Naive thymus-derived CD8-positive, alpha-beta T cell (primary cell): ENCODE data around the gene RIPOR2. TPM values are rescaled to one million over a fixed set of nuclear protein-coding genes. Genes with fewer than 3 reads are reported as not detected.
A peak's percentile ranks its signal among the peaks of the same experiment; 100 is the strongest.

Experiments
- ATAC-seq, 2 donors: fragments of 150-1000 bp; cut with Tn5 transposase in 1 of 2; sonication (Bioruptor Pico), chemical (Tn5 transposase) in 1 of 2; 1 replicate in 1 of 2; 2 replicates in 1 of 2; pipeline ENCODE4 v1.10.0; 2021; ENCODE audit warnings: mild to moderate bottlenecking in 2 of 2, moderate library complexity in 2 of 2
- POLR2A ChIA-PET: fragments of 350-600 bp; sonication (Branson Sonifier 250); formaldehyde crosslinking; loops from one replicate; lab custom pipeline; 2021; ENCODE audit warnings: antibody characterized with exemption; lab: Charles Lee
- DNase-seq, 10 donors: peaks; one replicate each; pipeline versions ENCODE4 v3.0.0 to v3.0.0-alpha.2; 2020 to 2022
- H3K27ac Mint-ChIP-seq, 10 donors: one replicate each; pipeline ENCODE4 v1.8.0; 2020 to 2022; ENCODE audit warnings: mild to moderate bottlenecking in 10 of 10, mixed read lengths in 10 of 10, moderate library complexity in 4 of 10, inconsistent platforms in 1 of 10
- H3K27me3 Mint-ChIP-seq, 5 donors: one replicate each; pipeline ENCODE4 v1.8.0; 2021 to 2022; ENCODE audit warnings: mixed read lengths in 5 of 5
- H3K36me3 Mint-ChIP-seq, 3 donors: one replicate each; pipeline ENCODE4 v1.8.0; 2020 to 2022; ENCODE audit warnings: mixed read lengths in 3 of 3, mild to moderate bottlenecking in 2 of 3, inconsistent platforms in 1 of 3
- H3K4me1 Mint-ChIP-seq, 4 donors: one replicate each; pipeline ENCODE4 v1.8.0; 2021 to 2022; ENCODE audit warnings: mixed read lengths in 4 of 4
- H3K4me3 Mint-ChIP-seq, 10 donors: one replicate each; pipeline ENCODE4 v1.8.0; 2020 to 2022; ENCODE audit warnings: mild to moderate bottlenecking in 10 of 10, mixed read lengths in 10 of 10, moderate library complexity in 6 of 10, inconsistent platforms in 1 of 10
- H3K9me3 Mint-ChIP-seq, 9 donors: one replicate each; pipeline ENCODE4 v1.8.0; 2020 to 2022; ENCODE audit warnings: mixed read lengths in 9 of 9, mild to moderate bottlenecking in 3 of 9, inconsistent platforms in 1 of 9, moderate library complexity in 1 of 9
- polyA plus RNA-seq, 3 donors: library from polyadenylated mRNA; unstranded; fragments of 300-500 nt; fragmentation: Illumina TruSeq; gene quantifications; one replicate each; pipeline ENCODE4 v1.2.3, GENCODE V29; 2021
- total RNA-seq, 8 experiments: library from RNA in 2 of 8; stranded (reverse) in 2 of 8; gene quantifications; one replicate each; pipeline ENCODE4 v1.2.3 and lab custom pipeline; 2021 to 2026

The RIPOR2 gene
- total and polyA plus RNA-seq, 5 experiments from 2014 or later: 413 to 542 (median 511) TPM

GRCh38 chr6:24824142-24824938 is 111.4 kb downstream of the RIPOR2 start:
- Mint-ChIP-seq H3K4me3 (peak overlapping the region in 1 of 10 donors; percentile 7), H3K36me3 (peaks cover 6 to 94% (median 44%) of the 10 kb centered on the region in 3 donors), H3K27ac (peak overlapping the region in 9 of 10 donors; percentile 15 to 75 (median 34)), H3K9me3 (no peaks in the 10 kb centered on the region), H3K4me1 (peaks cover 7 to 30% (median 24%) of the 10 kb centered on the region in 4 donors), H3K27me3 (no peaks in the 10 kb centered on the region)
- POLR2A ChIA-PET: interaction anchor here (0.7 to 1.6 kb wide), 4 partner anchors 10 to 194 kb away, joined by 3 to 10 read pairs (median 4); no protein-coding TSS in a partner anchor
- DNase-seq (no peak), ATAC-seq (no peak)

- H3K36me3 Mint-ChIP-seq: peaks cover 11 to 95% (median 50%) of the 10 kb centered on the region in 3 donors
- POLR2A ChIA-PET: interaction anchor here (1.0 to 1.6 kb wide), 4 partner anchors 11 to 18 kb away, joined by 3 to 10 read pairs (median 4); no protein-coding TSS in a partner anchor
- no peaks in the 10 kb centered on the region for H3K9me3 Mint-ChIP-seq
- H3K27ac Mint-ChIP-seq: peak overlapping the region in 4 of 10 donors; percentile 25 to 70 (median 44)
- DNase-seq (no peak), ATAC-seq (no peak)
- H3K27me3 Mint-ChIP-seq: no peaks in the 10 kb centered on the region
- peaks cover 9 to 30% (median 23%) of the 10 kb centered on the region in 4 donors for H3K4me1 Mint-ChIP-seq
- H3K4me3 Mint-ChIP-seq: no peak overlapping the region
These were observed 112.6 kb downstream of the RIPOR2 start for GRCh38 chr6:24823185-24823584.

- no peaks in the 10 kb centered on the region for H3K27me3 Mint-ChIP-seq
- H3K4me1 Mint-ChIP-seq: peaks cover 8 to 26% (median 19%) of the 10 kb centered on the region in 4 donors
- DNase-seq (no peak), ATAC-seq (no peak)
- peak overlapping the region in 4 of 10 donors; percentile 40 to 79 (median 56) for H3K27ac Mint-ChIP-seq
- POLR2A ChIA-PET: interaction anchor here (1.0 to 1.6 kb wide), 3 partner anchors 12 to 18 kb away, joined by 3 to 10 read pairs (median 4); no protein-coding TSS in a partner anchor
- H3K36me3 Mint-ChIP-seq: peaks cover 6 to 95% (median 47%) of the 10 kb centered on the region in 3 donors
- H3K4me3 Mint-ChIP-seq: no peak overlapping the region
- no peaks in the 10 kb centered on the region for H3K9me3 Mint-ChIP-seq
These were observed 113.1 kb downstream of the RIPOR2 start for GRCh38 chr6:24822696-24823095.

GRCh38 chr6:24821860-24822444 is 113.8 kb downstream of the RIPOR2 start:
- ATAC-seq (no peak), DNase-seq (no peak)
- peak overlapping the region in 1 of 10 donors; percentile 50 for H3K4me3 Mint-ChIP-seq
- H3K9me3 Mint-ChIP-seq: no peaks in the 10 kb centered on the region
- peak overlapping the region; percentile 7 to 82 (median 62) for H3K27ac Mint-ChIP-seq
- H3K27me3 Mint-ChIP-seq: no peaks in the 10 kb centered on the region
- H3K4me1 Mint-ChIP-seq: peaks cover 6 to 20% (median 15%) of the 10 kb centered on the region in 4 donors
- POLR2A ChIA-PET: no interaction called here
- peaks cover 5 to 90% (median 41%) of the 10 kb centered on the region in 3 donors for H3K36me3 Mint-ChIP-seq

DNA sequence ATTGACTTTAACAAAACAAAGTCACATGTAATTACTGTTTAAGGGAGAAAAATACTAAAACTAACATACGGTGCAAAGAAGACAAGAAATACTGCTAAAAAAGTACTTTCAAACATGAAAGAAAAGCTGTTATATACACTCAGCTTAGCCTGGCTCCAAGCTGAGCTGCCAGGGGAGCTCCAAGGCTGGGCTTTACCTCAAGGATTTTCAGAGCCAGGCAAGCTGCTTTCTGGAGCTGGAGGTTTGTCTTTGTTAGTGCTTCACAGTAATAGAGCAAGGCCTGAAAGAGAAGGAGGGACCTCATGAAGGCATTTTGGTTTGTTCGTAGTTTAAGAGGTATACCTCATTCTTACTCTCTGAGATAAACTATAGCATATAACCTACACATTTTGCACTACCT is 117.4 kb downstream of the RIPOR2 start:
- peak overlapping the region in 8 of 10 donors; percentile 22 to 80 (median 49) for H3K27ac Mint-ChIP-seq
- no peaks in the 10 kb centered on the region for H3K9me3 Mint-ChIP-seq
- no peak for DNase-seq
- no peak for ATAC-seq
- no peaks in the 10 kb centered on the region for H3K27me3 Mint-ChIP-seq
- H3K36me3 Mint-ChIP-seq: peaks cover 5 to 55% (median 26%) of the 10 kb centered on the region in 3 donors
- peaks cover 3 to 11% (median 6%) of the 10 kb centered on the region in 4 donors for H3K4me1 Mint-ChIP-seq
- H3K4me3 Mint-ChIP-seq: no peak overlapping the region
- POLR2A ChIA-PET: interaction anchor here (0.6 to 1.2 kb wide), 4 partner anchors 12 to 94 kb away, joined by 3 to 5 read pairs (median 4); no protein-coding TSS in a partner anchor

DNA sequence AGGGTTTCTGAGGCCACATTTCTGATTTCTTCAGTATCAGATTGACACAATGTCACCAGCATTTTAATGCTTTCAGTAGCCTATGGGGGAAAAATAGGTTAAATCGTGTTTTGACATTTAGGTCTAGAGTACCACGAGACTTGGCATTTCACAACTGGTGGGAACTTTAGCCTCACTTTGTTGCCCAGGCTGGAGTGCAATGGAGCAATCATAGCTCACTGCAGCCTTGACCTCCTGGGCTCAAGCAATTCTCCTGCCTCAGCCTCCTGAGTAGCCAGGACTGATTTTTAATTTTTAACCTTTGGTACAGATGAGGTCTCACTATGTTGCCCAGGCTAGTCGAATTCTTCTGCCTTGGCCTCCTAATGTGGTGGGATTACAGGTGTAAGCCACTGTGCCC is 126.0 kb downstream of the RIPOR2 start:
- Mint-ChIP-seq H3K27ac (peak overlapping the region in 9 of 10 donors; percentile 11 to 83 (median 52)), H3K4me3 (peak overlapping the region in 1 of 10 donors; percentile 61), H3K4me1 (peaks cover 0 to 4% (median 0%) of the 10 kb centered on the region in 4 donors), H3K36me3 (peaks cover 4 to 66% (median 34%) of the 10 kb centered on the region in 3 donors), H3K27me3 (no peaks in the 10 kb centered on the region), H3K9me3 (no peaks in the 10 kb centered on the region)
- POLR2A ChIA-PET: interaction anchor here (0.6 to 0.7 kb wide), 2 partner anchors 48 to 260 kb away, joined by 3 to 7 read pairs; no protein-coding TSS in a partner anchor
- ATAC-seq (no peak), DNase-seq (no peak)

DNA sequence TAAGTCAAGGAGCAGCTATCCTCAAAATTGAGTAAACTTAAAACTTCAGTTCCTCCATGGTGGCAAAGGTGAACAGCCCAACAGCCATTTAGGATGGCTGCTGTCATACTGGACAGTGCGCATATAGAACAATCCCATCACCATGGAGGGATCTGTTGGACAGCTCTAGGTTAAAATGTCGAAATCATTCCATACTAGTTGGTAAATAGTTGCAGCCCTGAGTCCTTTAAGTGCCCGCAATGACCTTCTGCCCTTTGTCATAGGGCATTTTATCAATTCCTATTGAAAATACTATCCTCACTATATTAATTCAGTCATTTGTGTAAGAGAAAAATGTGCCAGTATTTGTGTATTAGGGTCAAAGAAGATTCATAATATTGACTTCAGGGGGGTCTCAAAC is 128.2 kb downstream of the RIPOR2 start:
- no peak for DNase-seq
- H3K4me1 Mint-ChIP-seq: peaks cover 0 to 4% (median under 1%) of the 10 kb centered on the region in 4 donors
- peak overlapping the region in 1 of 10 donors; percentile 28 for H3K4me3 Mint-ChIP-seq
- no peaks in the 10 kb centered on the region for H3K9me3 Mint-ChIP-seq
- POLR2A ChIA-PET: interaction anchor here (0.7 to 1.3 kb wide), 3 partner anchors 13 to 198 kb away, joined by 3 to 4 read pairs (median 3); no protein-coding TSS in a partner anchor
- H3K36me3 Mint-ChIP-seq: peaks cover 4 to 86% (median 37%) of the 10 kb centered on the region in 3 donors
- no peaks in the 10 kb centered on the region for H3K27me3 Mint-ChIP-seq
- ATAC-seq: no peak
- H3K27ac Mint-ChIP-seq: peak overlapping the region in 5 of 10 donors; percentile 20 to 60 (median 51)

DNA sequence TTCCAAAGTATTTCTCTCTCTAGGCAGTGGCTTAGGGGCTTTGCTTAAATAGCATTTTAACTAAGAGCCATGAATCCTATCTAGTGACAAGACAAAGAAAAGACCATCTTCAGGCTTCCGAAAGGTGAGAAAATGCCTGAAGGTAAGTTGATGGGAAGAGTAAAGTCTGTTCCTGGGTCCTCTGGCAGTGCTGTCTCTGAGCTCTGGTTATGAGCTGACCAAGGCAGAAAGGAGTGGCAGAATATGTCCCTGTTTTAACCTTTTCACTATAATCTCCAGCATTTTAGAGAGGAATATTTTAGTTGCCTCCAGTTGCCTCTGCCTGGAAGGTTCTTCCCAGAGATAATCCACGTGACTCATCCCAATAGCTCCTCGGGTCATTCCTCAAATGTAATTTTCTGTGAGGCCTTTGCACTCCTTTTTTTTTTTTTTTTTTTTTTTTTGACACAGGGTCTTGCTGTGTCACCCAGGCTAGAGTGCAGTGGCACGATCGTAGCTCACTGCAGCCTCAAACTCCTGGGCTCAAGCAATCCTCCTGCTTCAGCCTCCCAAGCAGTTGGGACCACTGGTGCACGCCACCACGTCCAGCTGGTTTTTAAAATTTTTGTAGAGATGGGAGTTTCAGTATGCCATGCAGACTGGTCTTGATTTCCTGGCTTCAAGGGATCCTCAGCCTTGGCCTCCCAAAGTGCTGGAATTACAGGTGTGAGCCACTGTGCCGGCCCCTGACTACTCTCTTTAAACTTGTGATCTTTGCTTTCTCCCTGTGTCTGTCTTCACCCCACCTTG is 133.3 kb downstream of the RIPOR2 start:
- Mint-ChIP-seq H3K4me3 (peak overlapping the region in 1 of 10 donors; percentile 22), H3K9me3 (peaks cover 0 to 1% (median 0%) of the 10 kb centered on the region in 9 donors), H3K27me3 (no peaks in the 10 kb centered on the region), H3K4me1 (peaks cover 0 to 14% (median 11%) of the 10 kb centered on the region in 4 donors), H3K27ac (peak overlapping the region in 9 of 10 donors; percentile 15 to 86 (median 80)), H3K36me3 (peaks cover 0 to 69% (median 31%) of the 10 kb centered on the region in 3 donors)
- ATAC-seq (peak in 1 of 2 donors; percentile 31), DNase-seq (no peak)
- POLR2A ChIA-PET: interaction anchor here (0.6 to 0.7 kb wide), 3 partner anchors 13 to 215 kb away, joined by 3 to 7 read pairs (median 4); no protein-coding TSS in a partner anchor

GRCh38 chr6:24799541-24799915 is 136.2 kb downstream of the RIPOR2 start:
- H3K9me3 Mint-ChIP-seq: peaks cover 0 to 1% (median 0%) of the 10 kb centered on the region in 9 donors
- POLR2A ChIA-PET: interaction anchor here (0.6 kb wide), 1 partner anchor 137 kb away, joined by 3 read pairs; no protein-coding TSS in a partner anchor
- H3K4me3 Mint-ChIP-seq: peak overlapping the region in 1 of 10 donors; percentile 13
- peaks cover 0 to 39% (median 9%) of the 10 kb centered on the region in 3 donors for H3K36me3 Mint-ChIP-seq
- DNase-seq: no peak
- ATAC-seq: no peak
- no peaks in the 10 kb centered on the region for H3K27me3 Mint-ChIP-seq
- peak overlapping the region in 9 of 10 donors; percentile 0 to 88 (median 51) for H3K27ac Mint-ChIP-seq
- H3K4me1 Mint-ChIP-seq: peaks cover 0 to 14% (median 11%) of the 10 kb centered on the region in 4 donors

DNA sequence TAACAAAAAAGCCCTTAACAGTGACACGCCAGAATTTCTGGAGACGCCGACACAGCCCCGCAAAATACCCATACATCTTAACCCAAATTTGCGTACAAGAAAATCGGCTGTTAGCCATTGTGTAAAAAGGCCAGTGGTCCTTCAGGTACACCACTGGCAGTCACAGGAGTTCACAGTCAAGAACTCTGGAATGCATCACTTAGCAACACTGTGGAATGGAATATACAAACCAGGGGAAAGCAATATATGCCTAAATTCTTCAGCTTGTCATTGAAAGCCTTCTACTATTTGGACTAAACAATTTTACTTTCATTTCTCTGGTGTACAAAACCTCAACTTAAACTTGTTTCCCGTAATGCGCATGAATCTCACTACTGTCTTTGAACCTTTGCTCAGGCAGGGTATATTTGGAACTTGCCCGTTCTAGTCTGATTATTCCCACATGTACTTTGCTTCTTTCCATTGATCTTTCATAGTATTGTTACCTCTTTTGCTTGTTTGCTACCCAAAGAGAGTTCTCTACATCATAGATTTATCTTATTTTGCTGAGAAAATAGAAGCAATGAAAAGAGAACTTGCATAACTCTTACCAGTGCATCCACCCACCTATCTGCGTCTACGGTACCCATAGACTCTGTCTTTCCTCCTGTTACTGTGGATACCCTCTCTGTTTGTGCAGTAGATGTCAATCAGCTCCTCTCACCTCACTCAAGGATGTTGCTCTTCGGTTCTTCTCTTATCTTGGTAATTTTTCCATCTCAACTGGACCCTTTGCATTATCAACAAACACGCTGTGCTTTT is 136.8 kb downstream of the RIPOR2 start, which contains the start of gene ARMH2:
Gene ARMH2 (minus strand): TSS at position 178 of the 801 bp plus-strand sequence. CDS start 60 bp downstream, at position 118.
- Mint-ChIP-seq H3K4me1 (peaks cover 0 to 14% (median 11%) of the 10 kb centered on the region in 4 donors), H3K4me3 (peak within 1 kb of the TSS in 1 of 10 donors; percentile 20), H3K36me3 (peaks cover 0 to 35% (median 9%) of the 10 kb centered on the region in 3 donors), H3K27me3 (no peaks in the 10 kb centered on the region), H3K9me3 (peaks cover 0 to 1% (median 0%) of the 10 kb centered on the region in 9 donors), H3K27ac (peak within 1 kb of the TSS in 9 of 10 donors; percentile 0 to 88 (median 51))
- POLR2A ChIA-PET: no interaction called here
- ATAC-seq: no peak
- no peak for DNase-seq
